Erythroblast (primary cell): Measurements from ENCODE around the gene JARID2.

Experiments used
- GATA1 ChIP-seq: IDR thresholded peaks from 2 replicates; pipeline ENCODE4 v1.6.1; 2011; ENCODE audit warnings: low read depth, mild to moderate bottlenecking, control low read depth, low read length, moderate library complexity
- POLR2A ChIP-seq: IDR thresholded peaks from 2 replicates; pipeline ENCODE4 v1.6.1; 2011; ENCODE audit warnings: mild to moderate bottlenecking, low read length

GRCh38 chr6:15268137-15268908 lies 22.5 kb downstream of the JARID2 start:
- no peak for TF ChIP-seq POLR2A
- TF ChIP-seq GATA1, result no peak
